Skeletal muscle satellite cell (primary cell): Measurements from ENCODE around the gene STPG2.

Experiments
- H3K27me3 ChIP-seq: 2 replicates; pipeline ENCODE4 v1.7.0; 2013; ENCODE audit warnings: low read length; ENCODE audit not compliant: control insufficient read depth, insufficient read depth
- H3K36me3 ChIP-seq: 2 replicates; pipeline ENCODE4 v1.7.0; 2013; ENCODE audit warnings: mild to moderate bottlenecking, control low read depth, low read length; ENCODE audit not compliant: insufficient read depth
- H3K4me1 ChIP-seq: 2 replicates; pipeline ENCODE4 v1.7.0; 2013; ENCODE audit warnings: low read length; ENCODE audit not compliant: control insufficient read depth, insufficient read depth
- H3K4me2 ChIP-seq: 2 replicates; pipeline ENCODE4 v1.7.0; 2013; ENCODE audit warnings: mild to moderate bottlenecking, low read length
- H3K4me3 ChIP-seq: 2 replicates; pipeline ENCODE4 v1.7.0; 2013; ENCODE audit warnings: low read length
- H3K9ac ChIP-seq: 2 replicates; pipeline ENCODE4 v1.7.0; 2013; ENCODE audit warnings: mild to moderate bottlenecking, low read depth, low read length, moderate library complexity
- H3K9me3 ChIP-seq: replicated peaks from 2 replicates; pipeline ENCODE4 v1.7.0; 2013; ENCODE audit warnings: mild to moderate bottlenecking, control low read depth, low read length

Gene STPG2

DNA sequence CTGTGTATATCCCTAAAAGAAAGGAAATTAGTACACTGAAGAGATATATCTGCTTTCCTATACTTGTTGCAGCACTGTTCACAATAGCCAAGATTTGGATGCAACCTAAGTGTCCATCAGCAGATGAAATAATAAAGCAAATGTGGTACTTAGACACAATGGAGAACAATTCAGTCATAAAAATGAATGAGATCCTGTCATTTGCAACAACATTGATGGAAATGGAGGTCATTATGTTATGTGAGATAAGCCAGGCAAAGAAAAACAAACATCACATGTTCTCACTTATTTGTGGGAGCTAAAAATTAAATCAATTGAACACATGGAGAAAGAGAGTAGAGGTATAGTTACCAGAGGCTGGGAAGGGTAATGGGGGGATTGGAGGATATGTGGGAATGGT, 611.9 kb downstream of the STPG2 start:
- no peaks in the 10 kb centered on the region for H3K36me3 ChIP-seq
- no peak overlapping the region for H3K4me2 ChIP-seq
- H3K27me3 ChIP-seq, result no peaks in the 10 kb centered on the region
- H3K4me1 ChIP-seq, result no peaks in the 10 kb centered on the region
- H3K4me3 ChIP-seq, result no peak overlapping the region
- H3K9me3 ChIP-seq, result peaks cover 5% of the 10 kb centered on the region
- no peak overlapping the region for H3K9ac ChIP-seq

DNA sequence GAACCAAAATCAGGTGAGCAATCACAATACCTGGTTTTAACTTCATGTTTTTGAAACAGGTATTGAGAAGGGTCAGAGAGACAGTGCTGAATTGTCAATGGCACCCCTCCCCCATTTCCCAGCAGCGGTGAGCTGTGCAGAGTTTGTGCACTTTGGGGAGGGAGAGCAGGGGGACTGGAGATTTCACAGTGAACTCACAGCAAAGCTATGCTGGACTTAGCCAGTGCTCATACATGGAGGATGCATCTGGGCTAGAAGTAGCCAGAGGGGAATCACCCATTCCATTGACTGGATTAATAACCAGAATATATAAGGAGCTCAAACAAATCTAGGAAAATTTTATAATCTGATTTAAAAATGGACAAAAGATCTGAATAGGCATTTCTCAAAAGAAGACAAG, 612.6 kb downstream of the STPG2 start:
- Histone ChIP-seq H3K9me3 (peaks cover 5% of the 10 kb centered on the region), H3K9ac (no peak overlapping the region), H3K4me1 (no peaks in the 10 kb centered on the region), H3K36me3 (no peaks in the 10 kb centered on the region), H3K4me3 (no peak overlapping the region), H3K4me2 (no peak overlapping the region), H3K27me3 (no peaks in the 10 kb centered on the region)

DNA sequence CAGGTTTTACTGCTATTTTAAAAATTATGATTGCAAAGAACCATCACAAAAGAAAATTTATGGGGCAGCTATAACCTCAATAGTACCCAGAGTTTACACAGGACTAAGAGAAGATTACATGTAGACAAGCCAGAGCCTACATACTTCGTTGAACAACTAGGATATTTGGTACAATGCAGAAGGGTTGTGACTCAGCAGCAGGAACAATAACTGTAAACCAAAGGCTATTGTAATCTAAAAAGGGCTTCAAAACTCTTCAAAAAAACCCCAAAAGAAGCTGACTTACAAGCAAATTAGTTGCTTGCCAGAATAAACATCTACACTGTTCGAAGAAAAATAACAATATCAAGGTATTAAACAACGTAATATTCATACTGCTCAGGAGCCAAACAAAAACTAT, 618.0 kb downstream of the STPG2 start:
- H3K4me1 ChIP-seq, result no peaks in the 10 kb centered on the region
- H3K27me3 ChIP-seq, result no peaks in the 10 kb centered on the region
- no peaks in the 10 kb centered on the region for H3K36me3 ChIP-seq

DNA sequence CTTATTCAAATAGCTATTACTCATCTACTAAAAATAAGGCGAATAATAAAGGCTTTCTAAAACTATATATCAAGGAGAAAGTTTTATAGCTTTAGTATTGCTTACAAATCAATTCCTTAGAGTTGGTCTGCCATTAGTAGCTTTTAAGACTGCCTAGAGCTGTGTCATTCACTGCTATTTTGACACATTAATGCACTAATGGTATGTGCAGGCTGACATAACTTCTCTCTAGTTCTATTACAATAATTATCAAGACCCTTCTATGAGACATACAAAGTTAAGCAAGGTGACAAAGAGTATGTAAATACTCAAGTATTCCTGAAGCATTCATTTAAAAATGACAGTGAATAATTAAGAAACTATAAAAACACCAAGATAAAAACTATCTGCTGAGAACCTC, 625.3 kb downstream of the STPG2 start:
- H3K4me3 ChIP-seq, result no peak overlapping the region
- H3K4me1 ChIP-seq, result no peaks in the 10 kb centered on the region
- no peaks in the 10 kb centered on the region for H3K27me3 ChIP-seq
- no peaks in the 10 kb centered on the region for H3K36me3 ChIP-seq
- H3K4me2 ChIP-seq, result no peak overlapping the region
- H3K9me3 ChIP-seq, result no peaks in the 10 kb centered on the region
- no peak overlapping the region for H3K9ac ChIP-seq

More for the DNA sequence above, 618.0 kb downstream of the STPG2 start:
- H3K9me3 ChIP-seq, result no peaks in the 10 kb centered on the region
- no peak overlapping the region for H3K4me2 ChIP-seq
- H3K9ac ChIP-seq, result no peak overlapping the region
- no peak overlapping the region for H3K4me3 ChIP-seq

DNA sequence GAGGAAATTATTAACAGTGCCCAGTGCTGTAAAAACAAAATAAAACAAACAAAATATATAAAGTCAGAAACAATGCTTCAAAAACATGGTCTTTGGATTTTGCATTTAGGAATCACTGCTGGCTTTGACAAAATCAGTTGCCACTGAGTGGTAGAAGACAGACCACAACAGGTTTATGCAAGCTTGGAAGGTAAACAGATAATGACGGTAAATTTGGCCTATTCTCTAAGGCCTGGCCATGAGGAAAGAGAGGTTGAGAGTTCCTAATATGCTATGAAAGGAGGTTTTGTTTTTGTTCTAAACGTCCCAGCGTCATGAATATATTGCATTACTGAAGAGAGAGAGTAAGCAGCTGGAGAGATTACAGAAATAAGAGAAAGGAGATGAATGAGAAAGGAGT, 629.4 kb downstream of the STPG2 start:
- no peaks in the 10 kb centered on the region for H3K36me3 ChIP-seq
- H3K4me1 ChIP-seq, result no peaks in the 10 kb centered on the region
- no peak overlapping the region for H3K9ac ChIP-seq
- H3K9me3 ChIP-seq, result no peaks in the 10 kb centered on the region
- H3K27me3 ChIP-seq, result no peaks in the 10 kb centered on the region
- H3K4me2 ChIP-seq, result no peak overlapping the region
- H3K4me3 ChIP-seq, result no peak overlapping the region
